ENCODE data around the gene PDZD7.

- TF ChIP-seq EGR1 (conservative IDR thresholded peaks at IDR 0.05), result no peak
- TF ChIP-seq ATF3 (IDR thresholded peaks at IDR 0.05), result no peak
- TF ChIP-seq ATF3 (CRISPR knock-in tag; conservative IDR thresholded peaks at IDR 0.05), result no peak
- TF ChIP-seq, protein P1, sequence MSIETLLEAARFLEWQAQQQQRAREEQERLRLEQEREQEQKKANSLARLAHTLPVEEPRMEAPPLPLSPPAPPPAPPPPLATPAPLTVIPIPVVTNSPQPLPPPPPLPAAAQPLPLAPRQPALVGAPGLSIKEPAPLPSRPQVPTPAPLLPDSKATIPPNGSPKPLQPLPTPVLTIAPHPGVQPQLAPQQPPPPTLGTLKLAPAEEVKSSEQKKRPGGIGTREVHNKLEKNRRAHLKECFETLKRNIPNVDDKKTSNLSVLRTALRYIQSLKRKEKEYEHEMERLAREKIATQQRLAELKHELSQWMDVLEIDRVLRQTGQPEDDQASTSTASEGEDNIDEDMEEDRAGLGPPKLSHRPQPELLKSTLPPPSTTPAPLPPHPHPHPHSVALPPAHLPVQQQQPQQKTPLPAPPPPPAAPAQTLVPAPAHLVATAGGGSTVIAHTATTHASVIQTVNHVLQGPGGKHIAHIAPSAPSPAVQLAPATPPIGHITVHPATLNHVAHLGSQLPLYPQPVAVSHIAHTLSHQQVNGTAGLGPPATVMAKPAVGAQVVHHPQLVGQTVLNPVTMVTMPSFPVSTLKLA (conservative IDR thresholded peaks at IDR 0.05), result no peak
- no peak for TF ChIP-seq ELF1 (tag; IDR thresholded peaks at IDR 0.05)
- TF ChIP-seq CTCF (IDR thresholded peaks at IDR 0.05 in 2 of 3, conservative IDR thresholded peaks at IDR 0.05 in 1 of 3; ENCODE audit: insufficient read depth in 2 of 3, low read depth in 1 of 3, low read length in 3 of 3), result no peak
- no peak for TF ChIP-seq PRMT5 (CRISPR knock-in tag; IDR thresholded peaks at IDR 0.05)
- TF ChIP-seq ZFX (CRISPR knock-in tag; IDR thresholded peaks at IDR 0.05), result no peak
- no peak for TF ChIP-seq EZH2 (IDR thresholded peaks at IDR 0.05; ENCODE audit: borderline replicate concordance, low read depth, low read length)
- no peak for TF ChIP-seq ZBTB7A (IDR thresholded peaks at IDR 0.05; ENCODE audit: borderline replicate concordance, control insufficient read depth, low read depth, low read length)
- TF ChIP-seq ZNF239 (CRISPR knock-in tag; IDR thresholded peaks at IDR 0.05), result no peak
- no peak for TF ChIP-seq PTBP1 (IDR thresholded peaks at IDR 0.05; ENCODE audit: low read depth, low read length)
- TF ChIP-seq MXI1 (IDR thresholded peaks at IDR 0.05; ENCODE audit: low read depth, low read length), result no peak
- no peak for TF ChIP-seq ZBTB33 (CRISPR knock-in tag; IDR thresholded peaks at IDR 0.05)
These were observed 45.6 kb downstream of the PDZD7 start for GRCh38 chr10:100985336-100985735.
